HG03521 (cell line): Measurements from ENCODE around the gene FHL1.
A peak's percentile ranks its signal among the peaks of the same experiment; 100 is the strongest.
"Not testable (repeated sequence)": the region's sequence is repeated elsewhere in the genome, so short reads cannot be mapped to it uniquely, and the experiment has no call there.

Experiments used
- ATAC-seq: cut with Tn5 transposase; IDR thresholded peaks from one replicate; pipeline ENCODE4 v1.9.1; 2021; ENCODE audit warnings: mild to moderate bottlenecking, moderate library complexity; ENCODE audit not compliant: unreplicated experiment

The FHL1 gene

DNA sequence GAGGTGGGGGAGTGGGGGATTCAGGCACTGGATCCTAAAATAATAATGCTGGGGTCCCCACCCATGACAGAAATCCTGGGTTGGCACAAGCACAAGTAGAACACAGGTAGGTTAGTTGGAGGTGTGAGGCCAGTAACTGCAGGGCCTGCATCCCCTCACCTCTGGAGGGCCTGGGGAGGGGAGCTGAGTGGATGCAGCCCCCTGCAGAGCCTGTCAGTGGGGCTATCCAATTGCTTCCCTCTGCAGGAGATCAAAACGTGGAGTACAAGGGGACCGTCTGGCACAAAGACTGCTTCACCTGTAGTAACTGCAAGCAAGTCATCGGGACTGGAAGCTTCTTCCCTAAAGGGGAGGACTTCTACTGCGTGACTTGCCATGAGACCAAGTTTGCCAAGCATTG is 60.2 kb downstream of the FHL1 start:
- no peak for ATAC-seq

GRCh38 chrX:136209016-136209738 is 61.8 kb downstream of the FHL1 start:
- ATAC-seq, result no peak

GRCh38 chrX:136209751-136210150 is 62.4 kb downstream of the FHL1 start:
- ATAC-seq, result no peak

DNA sequence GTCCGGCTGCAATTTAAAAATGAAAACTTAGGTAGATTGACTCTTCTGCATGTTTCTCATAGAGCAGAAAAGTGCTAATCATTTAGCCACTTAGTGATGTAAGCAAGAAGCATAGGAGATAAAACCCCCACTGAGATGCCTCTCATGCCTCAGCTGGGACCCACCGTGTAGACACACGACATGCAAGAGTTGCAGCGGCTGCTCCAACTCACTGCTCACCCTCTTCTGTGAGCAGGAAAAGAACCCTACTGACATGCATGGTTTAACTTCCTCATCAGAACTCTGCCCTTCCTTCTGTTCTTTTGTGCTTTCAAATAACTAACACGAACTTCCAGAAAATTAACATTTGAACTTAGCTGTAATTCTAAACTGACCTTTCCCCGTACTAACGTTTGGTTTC is 62.9 kb downstream of the FHL1 start:
- ATAC-seq, result no peak

DNA sequence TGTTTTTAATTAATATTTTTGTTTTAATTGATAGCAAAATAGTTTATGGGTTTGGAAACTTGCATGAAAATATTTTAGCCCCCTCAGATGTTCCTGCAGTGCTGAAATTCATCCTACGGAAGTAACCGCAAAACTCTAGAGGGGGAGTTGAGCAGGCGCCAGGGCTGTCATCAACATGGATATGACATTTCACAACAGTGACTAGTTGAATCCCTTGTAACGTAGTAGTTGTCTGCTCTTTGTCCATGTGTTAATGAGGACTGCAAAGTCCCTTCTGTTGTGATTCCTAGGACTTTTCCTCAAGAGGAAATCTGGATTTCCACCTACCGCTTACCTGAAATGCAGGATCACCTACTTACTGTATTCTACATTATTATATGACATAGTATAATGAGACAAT is 63.5 kb downstream of the FHL1 start:
- ATAC-seq, result no peak

GRCh38 chrX:136211766-136212556 is 64.6 kb downstream of the FHL1 start:
- ATAC-seq, result no peak

DNA sequence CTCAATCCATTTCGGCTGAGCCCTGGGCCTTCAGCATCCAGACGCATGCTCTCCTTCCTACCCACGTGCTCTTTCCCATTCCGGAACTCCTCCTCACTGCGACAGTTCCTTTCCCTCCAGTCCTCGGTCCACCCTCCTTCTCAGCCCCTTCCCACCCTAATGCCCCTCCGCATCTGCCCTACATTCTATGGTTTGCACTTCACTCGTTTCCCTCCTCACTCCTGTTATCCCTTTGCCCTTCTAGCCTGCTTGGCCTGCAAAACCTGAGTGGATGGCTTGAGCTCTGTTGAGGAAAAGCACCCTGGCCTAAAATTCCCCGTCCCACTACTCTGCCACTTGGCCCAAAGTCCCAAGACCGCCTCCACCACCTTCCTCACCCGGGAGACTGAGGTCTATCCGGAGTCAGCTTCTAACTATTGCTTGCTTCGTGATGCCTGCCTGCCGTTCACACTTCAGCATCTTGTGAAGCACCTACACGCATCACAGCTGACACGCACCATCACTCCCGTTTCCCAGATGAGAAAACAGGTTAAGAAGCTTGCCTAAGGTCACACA is 65.3 kb downstream of the FHL1 start:
- no peak for ATAC-seq

DNA sequence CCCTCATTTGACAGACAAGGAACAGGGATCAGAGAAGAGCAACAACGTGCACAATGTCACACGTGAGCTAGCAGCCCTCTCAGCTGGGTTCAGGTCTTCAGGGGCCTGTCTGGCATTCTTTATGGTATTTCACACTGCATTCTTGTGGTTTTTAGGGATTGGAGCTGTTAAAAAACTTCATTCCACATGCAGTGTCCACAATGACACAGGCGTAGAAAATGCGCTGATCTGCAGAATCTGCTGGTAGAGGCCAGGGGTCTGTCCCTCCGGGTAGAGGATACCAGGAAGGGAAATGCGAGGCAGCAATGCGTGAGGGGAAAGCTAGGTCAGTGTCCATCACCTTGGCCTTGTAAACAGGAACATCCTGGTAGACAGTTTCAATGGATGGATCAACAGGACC is 67.2 kb downstream of the FHL1 start:
- no peak for ATAC-seq

DNA sequence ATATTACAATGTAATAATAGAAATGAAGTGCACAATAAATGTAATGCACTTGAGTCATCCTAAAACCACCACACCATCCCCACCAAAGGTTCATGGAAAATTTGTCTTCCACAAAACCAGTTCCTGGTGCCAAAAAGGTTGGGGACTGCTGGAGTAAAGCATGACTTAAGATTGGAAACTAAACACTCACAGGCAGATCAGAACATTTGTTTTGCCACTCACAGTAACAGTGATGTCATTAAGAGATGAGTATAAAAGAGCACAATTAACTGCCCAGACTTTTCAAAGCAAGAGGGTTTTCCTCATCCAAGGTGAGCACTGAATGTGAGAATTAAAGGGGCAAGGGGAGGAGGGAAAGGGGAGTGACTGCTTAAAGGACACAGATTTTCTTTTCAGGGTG is 68.2 kb downstream of the FHL1 start:
- ATAC-seq, result no peak

- ATAC-seq, result no peak
Observed at GRCh38 chrX:136219893-136220292, 72.6 kb downstream of the FHL1 start.

DNA sequence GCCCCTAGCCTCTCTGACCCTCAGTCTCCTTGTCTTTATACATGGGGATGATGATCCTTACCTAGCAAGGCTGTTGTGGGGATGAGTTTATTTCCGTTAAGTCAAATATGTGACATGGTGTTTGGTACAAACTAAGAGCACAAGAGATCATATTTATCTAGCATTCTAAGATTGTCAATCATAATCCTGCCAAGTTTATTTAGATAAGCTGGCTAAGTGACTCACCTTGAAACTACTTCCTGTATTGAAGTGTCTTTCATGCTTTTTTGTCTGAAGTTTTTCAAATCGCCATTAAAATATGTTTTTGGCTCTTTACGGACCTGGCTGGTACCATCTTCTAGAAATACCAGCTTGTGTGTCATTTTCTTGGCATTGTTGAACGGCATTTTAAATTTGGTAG is 73.2 kb downstream of the FHL1 start:
- no peak for ATAC-seq

DNA sequence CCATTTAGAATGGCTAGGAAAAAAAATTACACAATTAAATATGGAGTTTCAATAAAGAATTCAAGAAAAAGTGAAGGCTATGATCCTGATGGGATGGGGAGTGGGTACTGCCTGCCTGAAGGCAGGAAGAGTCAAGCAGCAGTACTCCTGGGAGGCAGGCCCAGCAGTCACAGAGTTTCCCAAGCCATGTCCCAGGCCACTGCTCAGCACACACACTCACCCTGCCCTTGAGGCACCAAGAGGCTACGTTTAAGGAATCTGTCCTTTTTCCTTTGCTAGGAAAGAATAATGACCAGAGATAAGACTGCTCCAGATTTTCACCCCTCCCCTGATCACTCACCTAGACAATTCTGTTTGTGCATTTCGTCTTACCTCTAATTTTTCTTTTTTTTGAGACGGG is 73.6 kb downstream of the FHL1 start:
- no peak for ATAC-seq

DNA sequence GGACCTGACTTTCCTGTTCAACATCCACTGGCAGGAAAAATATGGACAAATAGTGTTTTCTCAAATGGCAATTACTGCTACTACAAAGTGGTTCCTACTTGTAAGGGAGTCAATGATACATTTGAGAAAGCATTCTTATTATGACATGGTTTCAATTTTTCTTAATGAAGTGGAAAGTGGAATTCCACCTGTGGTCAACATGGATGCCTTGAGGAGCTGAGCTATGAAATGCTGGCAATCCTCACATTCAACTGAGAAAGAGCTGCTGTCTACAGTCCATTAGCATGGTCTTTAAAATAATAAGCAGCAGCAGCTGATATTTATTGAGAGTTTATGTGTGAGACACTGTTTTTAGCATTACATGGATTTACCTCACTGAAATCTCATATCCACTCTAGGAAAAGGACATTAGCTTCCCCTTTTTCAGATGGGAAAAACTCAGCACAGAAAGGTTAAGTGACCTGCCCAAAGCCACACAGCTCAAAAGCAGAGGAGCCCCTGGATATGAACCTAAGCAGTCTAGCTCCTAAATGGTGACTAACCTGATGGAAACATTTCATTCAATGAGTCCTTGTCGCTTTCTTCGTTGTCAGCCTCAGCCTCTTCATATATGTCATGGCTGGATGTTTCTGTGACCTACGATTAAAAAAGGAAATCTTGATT is 74.6 kb downstream of the FHL1 start:
- no peak for ATAC-seq

DNA sequence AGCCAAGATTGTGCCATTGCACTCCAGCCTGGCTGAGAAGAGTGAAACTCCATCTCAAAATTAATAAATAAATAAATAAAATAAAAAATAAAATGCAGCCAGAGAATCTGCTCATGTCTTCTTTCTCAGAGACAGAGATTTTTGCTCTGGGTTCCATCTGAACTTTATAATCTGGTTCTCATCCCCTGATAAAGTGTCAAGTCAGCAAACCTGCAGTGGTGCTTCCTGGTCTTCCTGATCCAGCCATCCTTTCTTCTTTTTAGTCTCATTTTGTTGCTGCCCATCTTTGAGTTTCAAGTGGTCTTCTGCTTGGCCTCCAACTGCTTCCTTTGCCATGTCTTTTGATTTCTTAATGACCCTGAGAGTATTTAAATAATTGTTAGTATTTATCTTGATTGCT is 79.7 kb downstream of the FHL1 start:
- ATAC-seq, result no peak

GRCh38 chrX:136227948-136228838 is 80.9 kb downstream of the FHL1 start:
- no peak for ATAC-seq

DNA sequence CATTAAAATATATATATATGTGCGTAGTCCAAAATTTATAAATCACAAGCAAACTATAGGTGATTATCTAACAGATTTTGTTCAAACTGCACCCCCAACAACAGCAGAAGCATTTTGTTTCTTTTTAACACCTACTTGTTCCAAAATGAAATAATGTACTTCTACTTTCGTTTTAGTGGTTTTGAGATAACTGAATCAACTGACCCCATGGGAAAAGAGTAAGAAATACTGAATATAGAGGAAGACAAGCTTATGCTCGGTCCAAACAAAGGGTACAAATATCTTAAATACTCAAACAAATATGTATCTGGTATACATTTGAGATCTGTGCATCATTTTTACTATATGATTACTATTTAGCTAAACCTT is 81.5 kb downstream of the FHL1 start:
- no peak for ATAC-seq

DNA sequence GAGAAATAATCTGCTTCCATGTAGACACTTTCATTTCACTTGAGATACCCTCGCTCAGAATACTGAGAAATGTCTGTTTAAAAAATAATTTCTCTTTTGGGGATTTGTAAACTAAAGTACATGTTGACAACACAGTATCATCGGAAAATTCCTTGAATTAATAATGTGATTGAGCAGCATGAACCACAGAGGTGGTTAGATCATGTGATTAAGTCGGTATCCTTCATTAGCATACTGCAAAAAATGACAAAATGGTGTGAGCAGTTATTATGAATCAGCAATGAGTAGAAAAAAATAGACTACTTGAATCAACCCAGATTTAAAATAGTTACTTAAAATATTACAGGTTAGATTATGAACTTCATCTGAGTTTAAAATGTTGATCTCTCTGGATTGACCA is 89.7 kb downstream of the FHL1 start:
- ATAC-seq, result no peak

- not testable (repeated sequence) for ATAC-seq
Observed at GRCh38 chrX:136237849-136238248, 90.5 kb downstream of the FHL1 start.

GRCh38 chrX:136246201-136246600 is 98.9 kb downstream of the FHL1 start:
- ATAC-seq, result no peak

GRCh38 chrX:136250191-136251040 is 103.1 kb downstream of the FHL1 start:
- peak; percentile 25 for ATAC-seq
